PC-3 (cell line): Measurements from ENCODE around the gene MARCHF9. TPM values are rescaled to one million over a fixed set of nuclear protein-coding genes. Genes with fewer than 3 reads are reported as not detected.

Experiments
- ATAC-seq: fragments of 200-7000 bp; cut with Tn5 transposase; 2 replicates; pipeline ENCODE4 v1.9.1; 2020; ENCODE audit warnings: mild to moderate bottlenecking, moderate library complexity
- BruUV-seq: library from RNA; stranded (reverse); fragments of 400-500 nt; replicated peaks from 2 replicates; lab custom pipeline; 2021; lab: Mats Ljungman, UMichigan
- CTCF ChIA-PET: fragments of 300-600 bp; sonication (Branson Sonifier 250); formaldehyde crosslinking; loops from one replicate; lab custom pipeline; 2022; ENCODE audit warnings: antibody characterized with exemption; lab: Charles Lee
- POLR2A ChIA-PET: fragments of 300-600 bp; sonication (Branson Sonifier 250); formaldehyde crosslinking; loops from one replicate; lab custom pipeline; 2022; ENCODE audit warnings: antibody characterized with exemption; ENCODE audit not compliant: unreplicated experiment; lab: Charles Lee
- DNase-seq: peaks from one replicate; pipeline ENCODE4 v3.0.0-alpha.2; 2015
- H2AFZ ChIP-seq: fragments of 300-600 bp; sonication (generic); 2 replicates; pipeline ENCODE4 v1.6.0; 2016; ENCODE audit warnings: antibody characterized with exemption, low read length
- H3F3A ChIP-seq: fragments of 300-600 bp; sonication (generic); one replicate; pipeline ENCODE4 v1.6.0; 2017; ENCODE audit warnings: antibody characterized with exemption, low read length, control low read depth, mild to moderate bottlenecking; ENCODE audit not compliant: unreplicated experiment
- H3K27ac ChIP-seq: fragments of 300-600 bp; sonication (generic); 2 replicates; pipeline ENCODE4 v1.5.1; 2016; ENCODE audit warnings: mild to moderate bottlenecking, low read length
- H3K27me3 ChIP-seq: fragments of 300-600 bp; sonication (generic); 2 replicates; pipeline ENCODE4 v1.6.1; 2016; ENCODE audit warnings: low read length, mixed read lengths
- H3K36me3 ChIP-seq: fragments of 300-600 bp; sonication (generic); 2 replicates; pipeline ENCODE4 v1.6.1; 2016; ENCODE audit warnings: low read depth, mixed run types, low read length, mixed read lengths
- H3K4me1 ChIP-seq: fragments of 300-600 bp; sonication (generic); 2 replicates; pipeline ENCODE4 v1.5.1; 2016; ENCODE audit warnings: low read length; ENCODE audit not compliant: insufficient read depth
- H3K4me2 ChIP-seq: fragments of 300-600 bp; sonication (generic); 2 replicates; pipeline ENCODE4 v1.6.0; 2016; ENCODE audit warnings: low read length
- H3K4me3 ChIP-seq: fragments of 300-600 bp; sonication (generic); 2 replicates; pipeline ENCODE4 v1.5.1; 2016; ENCODE audit warnings: mild to moderate bottlenecking, low read length, mixed read lengths
- H3K79me2 ChIP-seq: fragments of 300-600 bp; sonication (generic); 2 replicates; pipeline ENCODE4 v1.6.1; 2017; ENCODE audit warnings: low read length, mixed read lengths
- H3K9ac ChIP-seq: fragments of 300-600 bp; sonication (generic); 2 replicates; pipeline ENCODE4 v1.6.0; 2016; ENCODE audit warnings: mild to moderate bottlenecking, low read length
- H3K9me2 ChIP-seq: fragments of 300-600 bp; sonication (generic); replicated peaks from 2 replicates; pipeline ENCODE4 v1.6.1; 2016; ENCODE audit warnings: mixed run types, low read length, mixed read lengths
- H3K9me3 ChIP-seq: fragments of 300-600 bp; sonication (generic); 2 replicates; pipeline ENCODE4 v1.6.1; 2016; ENCODE audit warnings: low read length, mixed read lengths
- H4K20me1 ChIP-seq: fragments of 300-600 bp; sonication (generic); 2 replicates; pipeline ENCODE4 v1.6.1; 2016; ENCODE audit warnings: low read length, mixed read lengths
- CTCF ChIP-seq: fragments of 300-600 bp; sonication (generic); conservative IDR thresholded peaks from 2 replicates; pipeline ENCODE4 v1.5.1; 2017; ENCODE audit warnings: antibody characterized with exemption, low read depth, mild to moderate bottlenecking, low read length
- EZH2 ChIP-seq: fragments of 300-600 bp; sonication (generic); IDR thresholded peaks from one replicate; pipeline ENCODE4 v1.6.1; 2017; ENCODE audit warnings: antibody characterized with exemption, mild to moderate bottlenecking, low read length; ENCODE audit not compliant: unreplicated experiment
- EZH2phosphoT487 ChIP-seq: fragments of 300-600 bp; sonication (generic); IDR thresholded peaks from 2 replicates; pipeline ENCODE4 v1.6.1; 2018; ENCODE audit warnings: mild to moderate bottlenecking, antibody characterized with exemption, low read length, borderline replicate concordance
- intact Hi-C: fragments of 100-400 bp; cut with micrococcal nuclease; formaldehyde crosslinking; loops from 2 replicates; pipeline ENCODE4 v1.9.0; 2023
- total RNA-seq: library from RNA; depleted of rRNA; stranded (reverse); fragments of >200 nt; gene quantifications from 2 replicates; pipeline ENCODE4 v1.2.3, GENCODE V29; 2014

Gene MARCHF9
- total RNA-seq, 1 experiment from 2014 or later: 13.4 TPM

GRCh38 chr12:57731411-57732080 lies 23.4 kb upstream of the MARCHF9 start:
- intact Hi-C loops: no loop called here
- ATAC-seq (no peak), DNase-seq (no peak)
- CTCF ChIA-PET: no interaction called here
- no peaks in the 10 kb centered on the region for H3K79me2 ChIP-seq
- H3K9me2 ChIP-seq: no peaks in the 10 kb centered on the region
- H2AFZ ChIP-seq: no peak overlapping the region
- H3K36me3 ChIP-seq: no peaks in the 10 kb centered on the region
- POLR2A ChIA-PET: no interaction called here
- H4K20me1 ChIP-seq: no peaks in the 10 kb centered on the region
- no peak overlapping the region for H3K4me3 ChIP-seq
- no peaks in the 10 kb centered on the region for H3K9me3 ChIP-seq
- no TSS peak for BruUV-seq
- no peak overlapping the region for H3K9ac ChIP-seq
- TF ChIP-seq CTCF (no peak), EZH2 (no peak), EZH2phosphoT487 (no peak)
- peaks cover 18% of the 10 kb centered on the region for H3K27me3 ChIP-seq
- no peak overlapping the region for H3K27ac ChIP-seq
- 0 out of 2 replicates have a peak, but pooled peaks cover 6% of the 10 kb centered on the region for H3K4me1 ChIP-seq
- no peaks in the 10 kb centered on the region for H3F3A ChIP-seq
- H3K4me2 ChIP-seq: no peak overlapping the region

GRCh38 chr12:57732270-57732669 lies 22.6 kb upstream of the MARCHF9 start:
- Histone ChIP-seq H3K27ac (no peak overlapping the region), H3K4me2 (no peak overlapping the region), H2AFZ (no peak overlapping the region), H3K4me1 (peaks cover 10% of the 10 kb centered on the region; the same call in 1 of the 2 replicates), H3K36me3 (no peaks in the 10 kb centered on the region), H3F3A (no peaks in the 10 kb centered on the region), H3K9me3 (no peaks in the 10 kb centered on the region), H3K4me3 (no peak overlapping the region), H3K9me2 (no peaks in the 10 kb centered on the region), H3K27me3 (peaks cover 26% of the 10 kb centered on the region), H3K9ac (no peak overlapping the region), H4K20me1 (no peaks in the 10 kb centered on the region), H3K79me2 (no peaks in the 10 kb centered on the region)
- no peak for DNase-seq
- no TSS peak for BruUV-seq
- no peak for ATAC-seq
- CTCF ChIA-PET: no interaction called here
- TF ChIP-seq CTCF: no peak
- TF ChIP-seq EZH2phosphoT487: no peak
- TF ChIP-seq EZH2: no peak
- POLR2A ChIA-PET: no interaction called here
- intact Hi-C loops: no loop called here

- no peaks in the 10 kb centered on the region for H4K20me1 ChIP-seq
- H3K9me2 ChIP-seq: no peaks in the 10 kb centered on the region
- TF ChIP-seq EZH2phosphoT487: no peak
- TF ChIP-seq CTCF: no peak
- no peak for TF ChIP-seq EZH2
- H3K36me3 ChIP-seq: no peaks in the 10 kb centered on the region
- POLR2A ChIA-PET: no interaction called here
- H3K4me1 ChIP-seq: peaks cover 17% of the 10 kb centered on the region
- CTCF ChIA-PET: no interaction called here
- H3F3A ChIP-seq: no peaks in the 10 kb centered on the region
- DNase-seq (no peak), ATAC-seq (no peak)
- no peak overlapping the region for H3K4me3 ChIP-seq
- H3K79me2 ChIP-seq: no peaks in the 10 kb centered on the region
- H3K9me3 ChIP-seq: no peaks in the 10 kb centered on the region
- no peak overlapping the region for H3K4me2 ChIP-seq
- no peak overlapping the region for H3K27ac ChIP-seq
- H2AFZ ChIP-seq: no peak overlapping the region
- intact Hi-C loops: no loop called here
- peaks cover 33% of the 10 kb centered on the region for H3K27me3 ChIP-seq
- no peak overlapping the region for H3K9ac ChIP-seq
- BruUV-seq: no TSS peak
These were observed 21.9 kb upstream of the MARCHF9 start for GRCh38 chr12:57732726-57733593.
